GM21737 (cell line): ENCODE results near the gene ANKRD35.
"Not testable (repeated sequence)": the region's sequence is repeated elsewhere in the genome, so short reads cannot be mapped to it uniquely, and the experiment has no call there.

ENCODE experiments used
- ATAC-seq: cut with Tn5 transposase; IDR thresholded peaks from one replicate; pipeline ENCODE4 v1.9.1; 2021; ENCODE audit warnings: mild to moderate bottlenecking, moderate library complexity; ENCODE audit not compliant: unreplicated experiment

Gene ANKRD35

DNA sequence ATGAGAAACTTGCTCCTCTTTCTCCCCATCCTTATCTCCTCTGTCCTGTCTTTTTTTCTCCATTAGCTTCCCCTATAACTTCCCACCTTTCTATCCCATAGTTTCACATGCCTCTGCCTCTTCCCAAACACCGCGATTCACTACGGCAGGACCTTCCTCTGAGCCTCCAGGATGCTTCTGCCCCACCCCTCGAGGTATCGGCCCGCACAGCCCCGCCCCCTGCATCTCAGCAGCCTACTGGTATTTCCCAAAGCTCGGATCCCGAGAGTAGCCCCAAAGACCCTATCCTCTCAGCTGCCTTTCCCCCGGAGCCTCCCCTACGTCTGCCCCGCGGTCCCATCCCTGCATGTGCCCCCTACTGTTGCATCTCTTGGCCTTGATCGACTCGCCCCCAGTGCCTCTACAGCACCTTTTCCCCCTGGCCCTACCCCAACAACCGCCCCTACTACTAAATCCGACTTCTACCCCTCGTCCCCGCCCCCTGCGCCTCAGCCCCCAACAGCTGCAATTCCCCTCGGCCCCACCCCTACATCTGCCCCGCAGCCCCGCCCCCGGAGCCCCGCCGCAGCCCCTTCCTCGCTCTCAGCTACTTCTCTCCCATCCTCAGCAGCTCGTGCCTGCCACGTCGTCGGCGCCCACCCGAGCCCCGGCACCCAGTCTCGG lies 27.3 kb downstream of the ANKRD35 start:
- no peak for ATAC-seq

- ATAC-seq = no peak
These were observed 28.5 kb downstream of the ANKRD35 start for GRCh38 chr1:145857170-145857569.

GRCh38 chr1:145855426-145855948 lies 30.2 kb downstream of the ANKRD35 start:
- ATAC-seq = no peak

DNA sequence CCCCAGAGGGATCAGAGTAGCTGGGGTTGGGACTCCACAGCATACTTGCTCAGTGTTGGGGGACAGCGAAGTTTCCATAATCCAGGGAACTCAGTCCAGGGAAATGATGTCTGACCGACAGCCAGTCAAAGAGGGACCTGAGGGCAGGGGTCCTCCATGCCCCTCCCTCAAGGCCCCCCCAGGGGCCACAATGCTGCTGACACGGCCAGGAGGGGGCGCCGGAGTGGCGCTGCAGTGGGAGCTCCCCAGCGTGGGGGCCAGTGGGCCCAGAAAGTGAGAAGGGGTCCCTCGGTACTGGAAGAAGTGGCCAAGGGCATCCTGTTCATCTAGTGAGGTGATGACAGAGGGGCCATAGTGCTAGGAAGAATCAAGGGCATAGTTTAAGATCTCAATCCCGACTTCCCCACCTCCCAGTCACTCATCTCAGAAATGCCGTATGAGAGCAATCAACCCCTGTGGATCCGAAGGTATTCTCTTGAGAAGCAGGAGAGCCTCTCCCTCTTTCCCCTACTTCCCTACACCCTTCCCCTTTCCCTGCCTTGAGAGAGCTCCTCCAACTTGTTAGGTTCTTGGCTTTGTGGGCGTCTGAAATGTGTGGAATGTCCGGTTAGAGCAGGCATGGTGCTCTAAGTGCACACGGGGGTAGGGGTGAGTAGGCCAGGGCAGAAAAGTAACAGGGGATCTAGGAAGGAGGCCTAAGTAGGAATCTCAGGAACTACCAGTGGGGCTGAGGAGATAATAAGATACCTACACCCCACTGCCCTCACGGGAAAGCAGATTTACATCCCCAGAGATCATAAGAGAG lies 36.1 kb downstream of the ANKRD35 start:
- no peak for ATAC-seq

- ATAC-seq = no peak
These were observed 37.8 kb downstream of the ANKRD35 start for GRCh38 chr1:145847827-145848226.

GRCh38 chr1:145846201-145846612 lies 39.5 kb downstream of the ANKRD35 start:
- ATAC-seq = no peak

DNA sequence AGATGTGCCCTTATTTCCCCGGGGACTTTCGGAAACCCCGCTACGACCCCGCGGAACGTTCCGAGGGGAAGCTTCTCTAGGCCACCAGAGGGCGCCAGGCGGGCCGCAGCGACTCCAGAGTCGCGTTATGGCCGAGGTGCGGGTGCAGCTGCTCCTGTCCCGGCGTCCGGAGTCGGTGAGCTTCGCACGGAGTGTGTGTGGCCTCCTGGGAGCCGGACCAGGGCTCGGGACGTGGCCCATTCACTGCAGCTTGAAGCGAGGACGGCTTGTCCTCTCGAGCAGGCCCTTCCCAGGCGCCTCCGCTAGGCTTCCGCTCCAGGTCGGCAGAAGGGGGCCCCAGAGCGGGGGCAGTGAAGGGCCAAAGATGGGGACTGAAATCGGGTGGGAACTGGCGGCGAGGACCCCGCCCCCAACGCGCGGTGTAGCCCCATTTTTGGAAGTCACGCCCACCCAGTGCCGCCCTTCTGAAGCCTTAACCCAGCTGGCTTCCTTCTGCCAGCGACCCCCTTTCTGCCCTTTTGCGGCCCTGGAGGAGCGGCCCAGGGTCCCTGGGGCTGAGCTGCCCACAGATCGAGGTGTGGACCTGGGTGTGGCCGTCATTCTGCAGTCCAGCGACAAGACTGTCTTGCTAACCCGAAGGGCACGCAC lies 40.0 kb downstream of the ANKRD35 start, which contains the start of gene NUDT17:
Gene NUDT17 (plus strand): TSS at position 117 of the 648 bp plus-strand sequence. CDS start 11 bp downstream, at position 128.
- peak; percentile 59 for ATAC-seq

- ATAC-seq = peak; percentile 53
These were observed 40.5 kb downstream of the ANKRD35 start for GRCh38 chr1:145845144-145845513.

- ATAC-seq = no peak
These were observed 42.6 kb downstream of the ANKRD35 start for GRCh38 chr1:145843031-145843430.

GRCh38 chr1:145837656-145838055 lies 48.0 kb downstream of the ANKRD35 start:
- no peak for ATAC-seq

DNA sequence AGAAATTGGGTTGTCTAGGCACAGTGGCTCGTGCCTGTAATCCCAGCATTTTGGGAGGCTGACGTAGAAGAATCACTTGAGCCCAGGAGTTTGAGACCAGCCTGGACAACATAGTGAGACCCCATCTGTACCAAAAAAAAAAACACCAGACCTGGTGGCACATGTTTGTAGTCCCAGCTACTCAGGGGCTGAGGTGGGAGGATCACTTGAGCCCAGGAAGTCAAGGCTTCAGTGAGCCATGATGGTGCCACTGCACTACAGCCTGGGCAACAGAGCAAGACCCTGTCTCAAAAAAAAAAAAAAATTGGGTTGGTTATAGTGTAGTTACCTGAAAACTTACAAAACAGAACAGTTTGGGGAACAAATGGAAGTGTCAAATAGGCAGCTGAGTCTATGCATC lies 54.9 kb downstream of the ANKRD35 start:
- ATAC-seq = not testable (repeated sequence)

DNA sequence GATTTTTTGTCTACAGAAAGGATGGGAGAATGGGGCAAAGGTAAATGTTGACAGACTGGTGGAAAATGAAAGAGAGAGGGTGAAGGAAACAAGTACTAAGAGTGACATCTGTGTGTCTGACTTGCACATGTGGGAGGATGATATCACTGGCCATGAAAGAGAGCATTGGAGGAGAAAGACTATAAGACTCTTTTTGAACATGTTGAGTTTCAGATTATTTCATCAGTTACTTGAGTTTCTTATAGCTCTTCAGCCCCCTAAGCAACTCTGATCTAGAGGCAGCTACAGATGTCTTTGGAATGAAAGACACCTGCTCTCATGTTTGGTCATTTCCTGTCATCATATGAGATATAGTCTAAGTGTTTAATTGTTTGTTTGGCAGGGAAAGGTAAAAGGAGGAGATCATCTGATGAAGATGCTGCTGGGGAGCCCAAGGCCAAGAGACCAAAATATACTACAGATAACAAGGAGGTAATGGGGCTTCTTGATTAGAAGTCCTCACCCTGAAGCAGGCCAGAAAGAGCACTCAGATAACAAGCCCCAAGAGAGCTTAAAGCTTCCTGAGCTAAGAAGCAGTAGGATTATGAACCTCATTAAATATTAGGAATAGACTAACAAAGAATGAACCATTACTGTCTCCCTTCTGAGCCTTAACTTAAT lies 57.2 kb downstream of the ANKRD35 start:
- ATAC-seq = no peak

DNA sequence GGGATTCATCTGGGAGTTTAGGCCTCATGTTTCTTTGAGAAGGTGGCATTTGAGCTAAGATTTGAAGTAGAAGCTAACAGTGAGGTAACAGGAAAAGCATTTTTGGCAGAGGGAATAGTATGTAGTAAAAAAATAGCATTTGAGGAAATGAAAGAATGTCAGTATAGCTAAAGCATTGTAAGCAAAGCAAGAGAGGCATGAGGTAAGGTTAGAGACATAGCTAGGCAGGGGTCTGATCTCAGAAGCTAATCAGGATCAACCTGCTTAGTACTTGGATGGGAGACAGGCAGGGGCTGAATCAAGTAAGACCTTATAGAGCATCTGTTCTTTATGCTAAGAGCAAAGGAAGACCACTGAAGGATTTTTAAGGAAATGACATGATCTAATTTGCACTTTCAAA lies 57.7 kb downstream of the ANKRD35 start:
- no peak for ATAC-seq

DNA sequence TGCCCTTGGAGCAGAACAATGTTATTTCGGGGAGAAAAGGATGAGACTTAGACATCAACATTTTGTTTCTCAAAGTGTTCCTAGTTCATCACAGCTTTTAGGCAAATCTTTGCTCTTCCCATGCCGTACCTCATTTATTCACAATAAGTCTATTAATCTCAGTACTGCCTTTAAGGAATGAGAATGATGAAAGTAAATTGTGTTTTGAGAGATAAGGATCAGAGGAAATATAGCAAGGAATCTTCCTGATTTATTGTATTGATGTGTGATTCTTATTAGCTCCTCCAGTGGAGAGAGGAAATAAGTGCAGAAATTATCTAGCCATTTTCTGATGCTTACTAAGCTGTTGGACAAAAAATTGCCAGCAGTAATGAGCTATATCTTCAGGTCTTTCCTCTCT lies 59.6 kb downstream of the ANKRD35 start:
- no peak for ATAC-seq

DNA sequence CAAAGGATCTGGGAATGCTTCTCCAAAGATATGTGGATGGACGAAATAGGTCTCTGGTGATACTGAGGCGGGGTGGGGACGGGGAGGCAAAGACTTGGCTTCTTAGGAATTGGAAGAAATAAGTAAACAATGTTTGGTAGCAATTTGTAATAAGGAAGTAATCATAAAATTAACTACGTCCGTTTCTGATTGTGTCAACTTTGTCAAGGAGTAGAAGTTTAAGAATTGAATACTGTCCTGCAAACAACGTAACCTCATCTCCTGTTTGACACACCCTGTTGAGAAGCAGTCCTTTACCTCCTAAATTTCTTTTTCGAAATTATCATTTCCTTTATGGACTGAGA lies 61.2 kb downstream of the ANKRD35 start:
- no peak for ATAC-seq

- peak; percentile 81 for ATAC-seq
These were observed 61.8 kb downstream of the ANKRD35 start, which contains the start of the genes POLR3C and RNF115 for GRCh38 chr1:145823565-145824498. POLR3C (plus strand) TSS chr1:145824200; CDS start chr1:145825777, 1,577 bp downstream. RNF115 (minus strand) TSS chr1:145824095; CDS start chr1:145823873, 222 bp downstream.

GRCh38 chr1:145822779-145823331 lies 62.8 kb downstream of the ANKRD35 start:
- not testable (repeated sequence) for ATAC-seq

- not testable (repeated sequence) for ATAC-seq
These were observed 67.6 kb downstream of the ANKRD35 start for GRCh38 chr1:145818095-145818494.
